Thyroid gland (tissue), 4 donors: Measurements from ENCODE around the gene SLC6A9.

ENCODE experiments used
- CTCF ChIP-seq, 6 experiments: fragments of 200-600 bp in 3 of 6; fragments of 450-650 bp in 3 of 6; sonication (generic) in 3 of 6; IDR thresholded peaks; one replicate each; pipeline ENCODE4 v1.5.1; 2016 to 2019; ENCODE audit warnings: antibody characterized with exemption in 6 of 6, mild to moderate bottlenecking in 2 of 6, inconsistent platforms in 1 of 6, moderate library complexity in 1 of 6
- POLR2A ChIP-seq, 2 donors: fragments of 450-650 bp; IDR thresholded peaks; one replicate each; pipeline ENCODE4 v1.6.1; 2017; ENCODE audit warnings: antibody characterized with exemption in 2 of 2, mild to moderate bottlenecking in 2 of 2, moderate library complexity in 1 of 2

GRCh38 chr1:43961692-43962091 lies 69.6 kb downstream of the SLC6A9 start:
- TF ChIP-seq CTCF (IDR thresholded peaks at IDR 0.05) (no peak), POLR2A (IDR thresholded peaks at IDR 0.05) (no peak)
